ENCODE data around the gene CFAP68.
A peak's percentile ranks its signal among the peaks of the same experiment; 100 is the strongest.
"Not testable (repeated sequence)": the region's sequence is repeated elsewhere in the genome, so short reads cannot be mapped to it uniquely, and the experiment has no call there.

The CFAP68 gene

GRCh38 chr11:111870886-111871692 lies 8.3 kb upstream of the CFAP68 start, which contains the start of gene ALG9:
Gene ALG9 (minus strand): TSS chr11:111871581. CDS start chr11:111871482, 99 bp downstream.
- FAIRE-seq, result peak; percentile 82

- FAIRE-seq, result peak; percentile 61
Observed at GRCh38 chr11:111871693-111872161, 7.6 kb upstream of the CFAP68 start.

DNA sequence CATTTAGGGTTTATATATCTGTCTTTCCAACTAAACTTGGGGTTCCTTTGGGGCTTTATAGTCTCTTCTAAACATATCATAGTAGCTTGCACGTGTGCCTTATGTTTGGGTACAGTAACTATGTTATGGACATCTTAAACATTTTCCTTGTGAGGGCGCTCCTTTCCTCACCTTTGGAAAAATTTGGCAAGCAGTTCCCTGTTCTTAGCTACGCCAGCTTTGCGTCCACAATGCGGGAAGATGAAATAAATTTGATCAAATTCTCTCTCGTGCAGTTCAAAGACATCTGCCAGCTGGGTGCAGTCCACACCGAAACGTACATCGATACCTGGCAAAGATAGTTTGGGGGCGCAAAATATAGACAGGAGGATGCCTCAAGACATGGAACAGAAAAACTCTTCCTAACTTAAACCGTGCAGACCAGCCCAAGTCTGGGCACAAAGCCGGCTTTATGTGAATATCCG lies 924 bp upstream of the CFAP68 start:
- no peak for FAIRE-seq

- FAIRE-seq, result no peak
Observed at GRCh38 chr11:111879637-111879960, 258 bp downstream of the CFAP68 start.

GRCh38 chr11:111882202-111882601 lies 2.9 kb downstream of the CFAP68 start:
- no peak for FAIRE-seq

DNA sequence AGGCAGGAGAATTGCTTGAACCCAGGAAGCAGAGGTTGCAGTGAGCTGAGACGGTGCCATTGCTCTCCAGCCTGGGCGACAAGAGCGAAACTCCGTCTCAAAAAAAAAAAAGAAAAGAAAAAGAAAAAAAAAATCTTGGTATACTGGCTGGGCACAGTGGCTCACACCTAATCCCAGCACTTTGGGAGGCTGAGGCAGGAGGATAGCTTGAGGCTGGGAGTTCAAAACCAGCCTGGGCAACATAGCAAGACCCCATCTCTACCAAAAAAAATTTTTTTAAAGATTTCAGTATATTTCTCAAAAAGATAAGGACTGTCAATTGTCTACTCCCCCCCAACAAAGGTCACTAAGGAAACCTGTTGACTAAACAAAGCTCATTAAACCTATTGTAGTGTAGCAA lies 5.7 kb downstream of the CFAP68 start:
- FAIRE-seq, result not testable (repeated sequence)

- FAIRE-seq, result peak; percentile 62
Observed at GRCh38 chr11:111886032-111886431, 6.7 kb downstream of the CFAP68 start.

GRCh38 chr11:111886844-111887243 lies 7.5 kb downstream of the CFAP68 start:
- FAIRE-seq, result no peak

- no peak for FAIRE-seq
Observed at GRCh38 chr11:111905411-111905810, 26.1 kb downstream of the CFAP68 start.

GRCh38 chr11:111906680-111907079 lies 27.3 kb downstream of the CFAP68 start:
- no peak for FAIRE-seq

DNA sequence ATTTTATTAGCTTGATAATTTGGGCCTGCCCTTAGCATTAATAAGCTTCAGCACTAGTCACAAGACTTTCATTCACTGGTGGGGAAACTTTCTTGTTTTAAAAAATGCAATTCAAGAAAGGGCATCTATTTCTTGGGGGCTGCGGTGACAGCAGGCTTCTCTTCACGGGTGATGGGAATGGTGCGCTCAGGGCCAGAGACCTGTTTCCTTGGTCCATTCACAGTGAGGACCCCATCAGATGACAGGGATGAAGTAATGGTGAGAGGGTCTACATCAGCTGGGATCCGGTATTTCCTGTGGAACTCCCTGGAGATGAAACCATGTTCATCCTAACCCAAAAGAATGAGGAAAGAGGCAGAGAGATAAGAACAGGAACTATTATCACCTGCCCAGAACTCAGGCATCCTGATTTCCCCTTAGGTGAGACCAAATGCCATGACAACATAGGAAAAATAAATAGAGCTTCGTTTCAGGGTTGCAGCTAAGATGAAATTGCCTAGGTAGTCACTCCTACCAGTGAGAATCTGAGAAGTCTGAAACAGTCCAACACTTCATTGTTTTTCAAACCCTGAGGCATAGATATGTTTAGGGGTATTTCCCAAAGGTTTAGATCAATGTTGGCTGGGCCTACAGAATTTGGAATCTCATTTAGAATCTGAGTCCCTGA lies 29.4 kb downstream of the CFAP68 start:
- no peak for FAIRE-seq

- no peak for FAIRE-seq
Observed at GRCh38 chr11:111909378-111909777, 30.0 kb downstream of the CFAP68 start.

DNA sequence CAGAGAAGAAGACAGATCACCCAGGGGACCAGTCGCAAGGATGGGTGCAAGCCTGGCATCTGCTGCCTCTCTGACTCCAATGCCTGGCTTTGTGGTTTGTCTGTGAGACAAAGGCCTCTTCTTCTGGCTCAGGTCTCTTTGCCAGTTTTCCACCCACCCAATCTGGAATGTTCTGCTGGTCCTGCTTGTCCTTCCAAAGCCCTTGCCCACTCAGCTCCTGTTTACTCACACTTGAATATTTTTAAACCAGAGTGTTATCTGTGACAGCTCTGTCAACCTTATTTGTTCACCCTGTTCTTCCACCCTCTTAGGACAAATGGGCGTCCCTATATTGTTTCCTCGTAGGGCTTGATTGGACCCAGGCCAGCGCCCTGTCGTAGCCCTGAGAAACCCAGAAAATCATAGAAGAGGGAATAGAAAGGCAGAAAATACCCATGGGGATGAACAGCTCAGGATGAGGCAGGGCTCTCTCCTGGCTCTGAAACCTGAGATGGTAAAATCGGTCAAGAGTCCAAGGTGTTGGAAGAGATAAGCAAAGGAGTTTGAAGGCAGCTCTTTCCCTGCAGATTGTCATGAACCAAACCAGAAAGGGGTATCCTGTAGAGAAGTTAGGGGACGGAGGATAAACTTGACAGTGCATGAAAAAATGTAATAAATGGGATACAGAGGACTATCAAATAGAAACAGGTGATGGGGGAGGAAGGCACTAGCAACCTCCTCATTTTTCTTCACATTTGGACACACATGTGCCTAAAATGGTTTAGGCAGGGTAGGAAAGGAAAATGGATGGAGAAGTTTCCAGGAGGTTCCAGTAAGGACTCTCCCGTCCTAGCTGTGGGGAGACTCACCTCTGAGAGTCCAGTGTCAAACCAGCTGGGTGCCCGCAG lies 31.6 kb downstream of the CFAP68 start:
- no peak for FAIRE-seq

DNA sequence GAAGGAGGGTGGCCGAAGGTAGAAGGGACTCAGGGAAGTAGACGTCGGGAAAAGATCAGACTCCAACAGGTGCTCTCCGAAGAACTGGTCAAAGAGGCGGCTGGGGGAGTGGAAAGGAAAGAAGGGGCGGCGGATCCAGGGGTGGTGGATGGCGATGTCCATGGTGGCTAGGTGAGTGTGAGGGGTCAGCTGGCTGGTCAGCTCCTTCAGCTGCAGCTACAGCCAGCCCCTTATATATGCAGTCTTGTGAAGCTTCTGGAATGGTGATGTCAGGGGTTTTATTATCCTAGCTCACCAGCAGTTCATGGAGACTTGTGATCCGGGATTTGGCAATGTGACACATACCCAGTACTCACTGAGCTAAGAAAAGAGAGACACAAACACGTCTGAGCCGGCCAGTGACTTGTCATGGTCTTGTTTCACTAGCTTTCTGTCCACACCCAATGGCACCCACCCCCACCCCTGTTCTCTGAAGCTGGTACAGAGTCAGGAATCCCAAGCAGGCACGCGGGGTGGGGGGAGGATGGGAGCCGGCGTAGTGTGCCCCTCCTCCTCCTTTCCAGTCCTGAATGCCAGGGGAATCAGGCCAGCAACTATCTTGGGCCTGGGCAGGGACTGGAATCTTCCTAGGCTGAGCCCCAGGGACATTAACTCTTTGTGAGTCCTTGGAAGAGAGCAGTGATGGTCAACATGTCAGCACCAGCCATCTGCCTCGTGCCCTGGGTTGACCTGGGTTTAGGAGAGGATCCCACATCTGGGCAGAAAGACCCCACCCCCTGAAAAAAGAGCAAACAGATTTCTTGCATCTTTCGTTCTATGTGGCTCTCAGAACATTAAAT lies 32.4 kb downstream of the CFAP68 start, which contains the start of gene CRYAB:
CRYAB (minus strand) TSS at position 208 of the 839 bp plus-strand sequence; CDS start at position 162, 46 bp downstream.
- FAIRE-seq, result no peak

DNA sequence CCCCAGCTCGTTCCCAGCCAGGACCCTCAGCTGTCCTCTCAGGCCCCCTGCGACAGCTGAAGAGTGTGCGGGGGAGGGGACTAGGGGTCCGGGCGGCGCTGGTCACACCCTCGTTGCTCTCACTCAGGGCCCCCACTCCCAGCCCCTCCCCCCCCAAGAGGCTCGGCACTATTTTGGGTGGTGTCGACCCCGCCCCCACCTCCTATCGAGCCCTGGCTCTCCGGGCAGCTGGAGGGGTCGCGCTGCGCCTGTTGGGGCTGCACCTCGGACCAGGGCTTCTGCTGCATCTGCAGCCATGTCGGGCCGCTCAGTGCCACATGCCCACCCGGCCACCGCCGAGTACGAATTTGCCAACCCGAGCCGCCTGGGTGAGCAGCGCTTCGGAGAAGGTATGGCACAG lies 33.2 kb downstream of the CFAP68 start, which contains the start of gene HSPB2:
HSPB2 (plus strand) TSS at position 200 of the 400 bp plus-strand sequence; CDS start at position 296, 96 bp downstream.
- no peak for FAIRE-seq

DNA sequence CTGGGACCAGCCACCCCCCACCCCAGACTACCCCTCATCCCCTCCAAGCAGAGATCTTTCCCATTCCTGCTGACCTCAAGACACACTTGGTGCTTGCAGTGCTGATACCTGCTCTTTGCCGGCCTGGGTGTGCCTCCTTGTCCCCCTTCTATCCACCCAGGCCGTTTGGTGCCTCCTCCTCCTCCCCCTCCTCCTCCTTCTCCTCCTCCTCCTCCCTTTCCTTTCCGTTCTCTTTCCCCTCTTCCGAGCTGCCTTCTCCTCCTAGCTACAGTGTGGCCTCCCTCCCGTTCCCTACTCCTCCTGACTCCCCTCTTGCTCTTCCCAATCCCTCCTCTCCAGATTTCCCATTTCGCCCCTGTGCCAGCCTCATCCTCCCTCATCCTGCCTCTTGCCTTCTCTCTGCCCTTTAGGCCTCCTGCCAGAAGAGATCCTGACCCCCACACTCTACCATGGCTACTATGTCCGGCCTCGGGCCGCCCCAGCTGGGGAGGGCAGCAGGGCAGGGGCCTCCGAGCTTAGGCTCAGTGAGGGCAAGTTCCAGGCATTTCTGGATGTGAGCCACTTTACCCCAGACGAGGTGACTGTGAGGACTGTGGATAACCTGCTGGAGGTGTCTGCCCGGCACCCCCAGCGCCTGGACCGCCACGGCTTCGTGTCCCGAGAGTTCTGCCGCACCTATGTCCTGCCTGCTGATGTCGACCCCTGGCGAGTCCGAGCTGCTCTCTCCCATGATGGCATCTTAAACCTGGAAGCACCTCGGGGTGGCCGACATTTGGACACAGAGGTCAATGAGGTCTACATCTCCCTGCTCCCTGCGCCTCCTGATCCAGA lies 33.9 kb downstream of the CFAP68 start:
- FAIRE-seq, result no peak

- no peak for FAIRE-seq
Observed at GRCh38 chr11:111913997-111914396, 34.7 kb downstream of the CFAP68 start.

GRCh38 chr11:111916768-111917167 lies 37.4 kb downstream of the CFAP68 start:
- no peak for FAIRE-seq

GRCh38 chr11:111917312-111917711 lies 38.0 kb downstream of the CFAP68 start:
- FAIRE-seq, result no peak

DNA sequence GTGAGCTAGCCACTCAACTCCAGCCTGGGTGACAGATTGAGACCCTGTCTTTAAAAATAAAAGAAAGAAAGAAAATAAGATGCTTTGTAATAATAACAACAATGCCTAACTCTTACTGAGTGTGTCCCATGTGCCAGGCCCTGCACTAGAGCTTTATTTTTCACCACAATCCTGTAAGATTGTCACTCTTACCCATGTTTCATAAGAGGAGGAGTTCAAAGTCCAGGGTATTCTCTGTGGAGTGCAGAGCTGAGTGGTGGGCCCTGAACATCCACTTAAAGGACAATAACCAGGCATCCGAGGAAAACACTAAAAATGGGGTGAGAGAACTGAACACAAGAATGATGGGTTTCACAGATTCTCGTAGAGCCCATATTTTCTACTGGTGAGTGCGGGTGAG lies 38.4 kb downstream of the CFAP68 start:
- no peak for FAIRE-seq

Data from islet of Langerhans (tissue), 1 donor.